NCI-H2029 treated with DMSO at 0.1 percent for 48 hours (cell line): ENCODE data around the gene GAMT.

Source experiments
- DNase-seq: peaks from one replicate; lab custom pipeline; 2025; lab: John Stamatoyannopoulos, UW

GAMT gene

GRCh38 chr19:1365319-1366269 lies 35.7 kb downstream of the GAMT start:
- no peak for DNase-seq

- DNase-seq, result no peak
Observed at GRCh38 chr19:1364070-1364704, 37.2 kb downstream of the GAMT start.

- no peak for DNase-seq
Observed at GRCh38 chr19:1363599-1363998, 37.7 kb downstream of the GAMT start.

- DNase-seq, result no peak
Observed at GRCh38 chr19:1362387-1363257, 38.7 kb downstream of the GAMT start.

GRCh38 chr19:1361601-1362386 lies 39.5 kb downstream of the GAMT start:
- DNase-seq, result no peak

- no peak for DNase-seq
Observed at GRCh38 chr19:1360818-1361461, 40.4 kb downstream of the GAMT start.

GRCh38 chr19:1360126-1360817 lies 41.1 kb downstream of the GAMT start:
- DNase-seq, result no peak

GRCh38 chr19:1357531-1358109 lies 43.7 kb downstream of the GAMT start:
- no peak for DNase-seq

GRCh38 chr19:1356508-1356865 lies 44.9 kb downstream of the GAMT start:
- no peak for DNase-seq

GRCh38 chr19:1355568-1356507 lies 45.5 kb downstream of the GAMT start:
- DNase-seq, result no peak

- DNase-seq, result no peak
Observed at GRCh38 chr19:1354970-1355567, 46.3 kb downstream of the GAMT start.

- DNase-seq, result no peak
Observed at GRCh38 chr19:1353144-1353543, 48.2 kb downstream of the GAMT start.

GRCh38 chr19:1351381-1351851 lies 49.9 kb downstream of the GAMT start:
- no peak for DNase-seq

- DNase-seq, result no peak
Observed at GRCh38 chr19:1350867-1351266, 50.5 kb downstream of the GAMT start.

GRCh38 chr19:1349211-1349610 lies 52.1 kb downstream of the GAMT start:
- DNase-seq, result no peak
